GM19324 (cell line): Measurements from ENCODE around the gene CYB5A.
"Not testable (repeated sequence)": the region's sequence is repeated elsewhere in the genome, so short reads cannot be mapped to it uniquely, and the experiment has no call there.

ENCODE experiments used
- ATAC-seq: cut with Tn5 transposase; IDR thresholded peaks from one replicate; pipeline ENCODE4 v1.9.1; 2021; ENCODE audit warnings: mild to moderate bottlenecking, moderate library complexity; ENCODE audit not compliant: unreplicated experiment, low FRiP score

CYB5A gene

DNA sequence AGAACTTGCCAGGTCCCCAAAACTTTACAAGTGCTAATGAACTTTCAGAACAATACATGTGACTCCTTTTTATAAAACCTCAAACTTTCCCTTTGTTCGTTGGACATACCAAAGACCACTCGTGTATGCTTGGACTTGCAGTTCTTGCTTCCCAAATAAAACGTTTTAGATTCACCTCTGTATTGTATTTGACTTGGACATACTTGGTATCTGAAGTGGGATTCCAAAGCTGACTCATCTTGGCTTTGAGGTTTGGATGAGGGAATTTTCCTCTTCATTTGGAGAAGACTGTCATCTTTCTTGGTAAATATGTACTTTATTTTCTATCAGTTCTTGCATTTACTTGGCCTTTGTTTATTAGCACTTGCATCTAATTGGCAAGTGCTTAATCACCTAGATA, 8.0 kb upstream of the CYB5A start:
- no peak for ATAC-seq

DNA sequence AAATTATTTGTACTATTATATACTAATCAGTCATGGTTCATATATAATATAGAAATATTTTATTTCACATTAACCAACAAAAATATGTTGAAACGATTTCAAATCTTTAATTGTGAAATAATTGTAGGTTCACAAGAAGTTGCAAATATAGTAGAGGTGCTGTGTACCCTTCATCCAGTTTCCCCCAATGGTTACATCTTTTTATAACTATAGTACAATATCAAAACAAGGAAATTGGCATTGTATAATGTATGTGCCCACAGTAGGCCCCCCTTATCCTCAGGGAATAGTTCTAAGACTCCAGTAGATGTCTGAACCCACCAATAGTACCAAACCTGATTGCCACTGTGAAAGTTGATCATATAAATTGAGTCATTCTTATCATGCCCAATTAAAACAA, 7.4 kb upstream of the CYB5A start:
- ATAC-seq: no peak

DNA sequence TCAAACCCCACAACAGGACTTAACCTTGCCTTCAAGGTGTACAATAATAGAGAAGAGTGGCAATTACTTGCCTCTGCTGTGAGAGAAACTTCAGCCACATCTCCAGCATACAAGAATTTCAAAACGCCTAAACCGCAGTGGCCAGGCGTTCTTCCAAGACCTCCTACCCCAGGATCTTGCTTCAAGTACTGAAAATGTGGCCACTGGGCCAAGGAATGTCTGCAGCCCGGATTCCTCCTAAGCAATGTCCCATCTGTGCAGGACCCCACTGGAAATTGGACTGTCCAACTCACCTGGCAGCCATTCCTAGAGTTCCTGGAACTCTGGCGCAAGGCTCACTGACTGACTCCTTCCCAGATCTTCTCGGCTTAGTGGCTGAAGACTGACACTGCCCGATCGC, 2.8 kb upstream of the CYB5A start:
- no peak for ATAC-seq

DNA sequence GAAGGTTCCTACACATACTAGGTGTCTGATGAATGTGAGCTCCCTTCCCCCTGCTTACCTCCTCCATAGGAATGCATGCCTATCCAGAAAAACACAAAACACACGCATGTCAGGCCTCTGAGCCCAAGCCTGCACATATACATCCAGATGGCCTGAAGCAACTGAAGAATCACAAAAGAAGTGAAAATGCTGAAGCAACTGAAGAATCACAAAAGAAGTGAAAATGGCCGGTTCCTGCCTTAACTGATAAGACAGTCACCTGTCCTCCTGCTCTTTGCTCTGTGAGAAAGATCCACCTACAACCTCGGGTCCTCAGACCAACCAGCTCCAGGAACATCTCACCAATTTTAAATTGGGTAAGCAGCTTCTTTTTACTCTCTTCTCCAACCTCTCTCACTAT, 1.2 kb upstream of the CYB5A start:
- ATAC-seq: not testable (repeated sequence)

DNA sequence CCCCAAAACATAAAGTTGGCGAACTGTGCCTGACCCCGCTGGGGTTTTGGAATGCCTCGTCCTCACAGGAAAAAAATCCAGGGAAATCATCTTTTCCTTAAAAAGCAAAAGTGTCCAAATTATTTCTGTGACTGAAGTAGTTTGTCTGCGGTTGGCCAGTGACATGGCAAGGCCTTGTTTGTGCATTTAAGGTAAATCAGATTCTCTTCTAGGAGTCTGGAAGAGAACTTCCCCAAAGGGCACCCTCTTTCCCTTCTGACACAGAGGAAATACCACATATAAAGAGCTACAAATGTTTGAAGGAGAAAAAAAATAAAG, 737 bp upstream of the CYB5A start:
- no peak for ATAC-seq

DNA sequence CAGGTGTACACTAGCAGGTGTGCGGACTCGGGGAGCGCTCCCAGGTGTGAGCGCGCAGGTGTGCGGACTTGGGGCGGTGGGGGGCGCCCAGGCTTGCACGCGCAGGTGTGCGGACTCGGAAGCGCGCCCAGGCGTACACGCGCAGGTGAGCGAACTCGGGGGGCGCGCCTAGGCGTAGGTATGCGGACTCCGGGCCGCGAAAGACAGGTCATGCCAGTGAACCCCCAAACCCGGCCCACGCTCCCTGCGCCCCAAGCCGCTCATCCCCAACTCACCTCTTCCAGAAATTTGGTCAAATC, 342 bp downstream of the CYB5A start:
- ATAC-seq: peak; percentile 2

DNA sequence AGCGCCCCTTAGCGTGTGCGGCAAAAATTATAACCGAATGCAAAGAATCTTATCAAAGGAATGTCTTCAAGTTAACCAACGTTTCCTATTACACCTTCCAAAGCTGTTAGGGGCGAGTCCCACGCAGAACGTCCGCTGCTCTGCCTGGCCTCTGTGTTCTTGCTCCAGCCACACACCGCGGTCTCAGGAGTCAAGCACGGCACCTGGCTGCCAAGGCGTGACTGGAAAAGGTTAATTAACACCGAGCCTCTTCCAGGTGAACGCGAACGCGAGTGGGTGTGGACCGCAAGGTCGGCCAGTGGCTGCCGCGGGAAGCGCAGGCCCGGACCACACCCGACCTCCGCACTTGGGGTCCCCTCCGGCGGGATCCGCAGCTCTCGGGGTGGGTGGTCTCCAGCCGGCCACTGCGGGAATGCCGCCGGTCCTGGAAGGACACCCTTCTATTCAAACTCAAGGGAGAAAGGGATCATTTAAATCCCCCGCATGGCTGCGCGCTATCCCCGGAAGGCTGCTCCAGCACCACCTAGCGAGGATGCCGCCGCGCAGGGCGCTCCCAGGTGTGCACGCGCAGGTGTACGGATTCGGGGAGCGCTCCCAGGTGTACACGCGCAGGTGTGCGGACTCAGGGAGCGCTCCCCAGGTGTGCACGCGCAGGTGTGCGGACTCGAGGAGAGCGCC, 830 bp downstream of the CYB5A start:
- ATAC-seq: no peak

DNA sequence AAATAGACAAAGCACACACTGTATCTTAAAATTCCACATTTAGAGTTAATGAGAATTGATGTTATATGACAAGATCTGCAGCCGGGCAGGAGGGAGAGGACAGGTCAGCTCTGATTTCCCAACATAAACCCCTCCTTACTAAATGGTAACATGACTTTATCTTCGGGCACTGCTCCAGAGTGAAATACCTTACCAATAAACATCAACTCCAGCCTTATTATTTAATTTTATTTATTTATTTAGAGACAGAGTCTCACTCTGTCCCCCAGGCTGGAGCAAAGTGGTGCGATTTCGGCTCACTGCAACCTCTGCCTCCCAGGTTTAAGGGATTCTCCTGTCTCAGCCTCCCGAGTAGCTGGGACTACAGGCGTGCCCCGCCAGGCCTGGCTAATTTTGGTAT, 1.7 kb downstream of the CYB5A start:
- ATAC-seq: no peak

DNA sequence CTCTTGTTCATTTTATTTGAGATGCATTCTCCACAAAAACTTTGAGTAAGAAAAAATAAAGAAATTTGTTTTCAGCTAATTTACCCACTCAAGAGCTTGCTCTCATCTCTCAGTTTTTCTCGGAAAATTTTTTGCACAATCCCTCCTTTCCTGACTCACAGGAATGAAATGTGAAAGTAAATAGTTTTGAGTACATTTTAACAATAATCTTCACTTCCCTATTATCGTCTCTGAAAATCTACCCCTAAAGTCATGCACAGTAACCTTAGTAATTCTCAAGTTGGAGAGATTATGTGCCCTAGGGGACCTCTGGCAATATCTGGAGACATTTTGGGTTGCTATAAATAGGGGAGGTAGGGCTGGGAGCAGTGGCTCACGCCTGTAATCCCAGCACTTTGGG, 2.6 kb downstream of the CYB5A start:
- ATAC-seq: no peak

DNA sequence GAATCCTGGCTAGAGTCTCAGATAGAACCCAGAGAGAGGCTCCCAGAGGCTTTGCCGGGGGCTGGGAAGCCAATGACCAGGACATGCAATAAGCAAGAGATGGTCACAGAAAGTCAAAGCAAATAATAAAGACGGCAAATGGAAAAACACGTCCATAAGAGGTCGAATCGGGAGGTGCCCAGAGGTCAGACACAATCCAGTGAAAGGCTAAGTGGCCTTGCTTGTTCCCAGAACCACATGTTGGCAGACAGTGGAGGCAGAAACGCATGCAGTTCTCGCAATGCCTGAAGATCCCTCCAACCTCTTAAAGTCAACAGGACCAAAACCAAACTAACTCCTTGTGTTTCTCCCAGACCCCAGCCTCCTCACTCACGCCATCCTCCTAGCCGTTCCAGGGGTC, 3.0 kb downstream of the CYB5A start:
- ATAC-seq: no peak

DNA sequence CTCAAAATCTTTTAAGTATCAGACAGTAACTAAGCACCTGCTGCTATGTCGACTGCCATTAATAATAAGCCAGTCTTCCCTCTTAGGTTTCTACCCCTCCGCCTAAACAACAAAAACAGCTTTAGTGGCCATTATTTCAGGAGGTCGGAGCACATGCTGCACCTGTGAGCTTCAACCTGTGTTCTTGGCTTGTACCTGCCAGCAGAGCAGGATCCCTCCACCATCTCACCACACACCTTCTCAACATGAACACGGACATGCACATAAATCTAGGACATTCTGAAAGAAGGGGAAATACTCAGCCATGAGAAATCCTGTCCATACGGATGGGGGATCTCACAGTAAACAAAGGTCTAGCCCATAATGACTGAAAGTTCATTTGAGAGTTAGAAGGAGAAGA, 3.7 kb downstream of the CYB5A start:
- ATAC-seq: no peak

DNA sequence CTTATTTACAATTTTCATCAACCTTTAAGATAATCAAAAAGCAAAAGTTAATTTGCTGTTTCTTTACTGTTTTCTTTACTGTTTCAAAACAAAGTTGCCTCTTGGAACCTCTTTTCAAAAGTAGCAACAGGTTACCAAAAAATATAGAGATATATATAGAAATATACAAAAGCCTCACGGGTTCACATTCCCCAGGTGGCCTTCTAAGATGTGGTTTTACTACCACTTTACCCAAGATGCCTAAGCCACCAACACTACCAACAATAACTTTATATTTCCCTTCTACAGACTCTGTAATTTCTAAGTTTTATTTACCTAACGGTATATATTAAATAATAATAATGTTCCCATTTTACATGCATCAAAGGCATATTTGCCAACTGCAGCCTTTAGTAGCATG, 4.9 kb downstream of the CYB5A start:
- ATAC-seq: no peak

DNA sequence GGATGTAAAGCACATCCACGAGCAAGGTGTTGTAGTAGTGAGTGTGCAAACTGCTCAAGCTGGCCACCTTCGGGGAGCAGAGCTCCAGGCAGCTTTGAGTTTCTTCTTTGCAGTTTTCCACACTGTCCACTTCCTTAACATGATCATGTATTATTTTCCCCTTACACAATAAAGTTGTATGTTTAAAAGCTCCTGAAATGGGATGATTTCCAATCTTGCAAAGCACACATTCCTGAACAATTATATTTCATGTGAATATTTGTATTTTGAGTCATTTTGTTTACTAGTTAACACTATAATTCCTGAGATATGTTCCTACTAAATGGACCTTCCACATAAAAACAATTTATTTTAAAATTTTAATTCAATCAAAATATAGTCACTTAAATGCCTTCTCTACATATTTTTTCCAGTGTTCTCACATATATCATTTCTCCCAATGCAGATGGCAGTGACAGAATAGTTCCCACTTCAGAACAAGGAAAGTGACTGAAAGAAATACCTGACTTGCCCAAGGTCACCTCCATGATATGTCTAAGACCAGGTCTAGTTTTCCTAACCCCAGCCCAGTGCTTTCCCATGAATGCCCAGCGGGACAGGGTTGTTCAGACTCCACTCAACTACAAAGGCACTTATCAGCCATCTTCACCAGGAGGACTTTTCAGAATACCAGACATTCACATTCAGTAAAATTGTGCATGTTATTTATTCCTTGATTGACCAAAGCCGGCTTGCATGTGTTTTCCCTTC, 5.5 kb downstream of the CYB5A start:
- no peak for ATAC-seq

DNA sequence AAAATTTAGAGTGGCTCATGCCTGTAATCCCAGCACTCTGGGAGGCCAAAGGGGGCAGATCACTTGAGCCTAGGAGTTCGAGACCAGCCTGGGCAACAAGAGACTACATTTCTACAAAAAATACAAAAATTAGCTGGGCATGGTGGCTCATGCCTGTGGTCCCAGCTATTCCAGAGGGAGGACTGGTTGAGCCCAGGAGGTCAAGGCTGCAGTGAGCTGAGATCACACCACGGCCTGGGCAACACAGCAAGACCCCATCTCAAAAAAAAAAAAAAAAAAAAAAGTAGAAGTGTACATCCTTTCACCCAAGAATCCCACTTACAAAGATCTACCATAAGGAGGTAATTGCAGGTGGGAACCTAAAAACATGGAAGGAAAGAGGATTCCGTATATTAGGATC, 6.2 kb downstream of the CYB5A start:
- not testable (repeated sequence) for ATAC-seq

DNA sequence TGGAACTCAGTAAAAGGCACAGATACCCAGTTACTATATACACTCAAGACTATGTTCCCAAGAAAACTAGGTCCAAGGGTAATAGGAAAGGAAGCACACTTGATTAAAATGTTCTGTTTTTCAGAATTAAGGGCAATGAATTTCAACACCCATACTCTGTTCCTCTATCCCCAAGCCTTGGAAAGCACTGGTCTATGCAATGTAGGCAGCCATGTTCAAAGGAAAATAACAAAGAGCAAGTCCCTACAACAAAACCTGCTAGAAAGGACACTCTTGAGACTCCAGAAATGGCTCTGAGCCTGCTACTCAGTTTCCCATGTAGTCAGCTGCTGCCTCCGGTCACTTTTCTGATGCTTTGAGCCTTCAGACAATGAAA, 6.8 kb downstream of the CYB5A start:
- no peak for ATAC-seq

DNA sequence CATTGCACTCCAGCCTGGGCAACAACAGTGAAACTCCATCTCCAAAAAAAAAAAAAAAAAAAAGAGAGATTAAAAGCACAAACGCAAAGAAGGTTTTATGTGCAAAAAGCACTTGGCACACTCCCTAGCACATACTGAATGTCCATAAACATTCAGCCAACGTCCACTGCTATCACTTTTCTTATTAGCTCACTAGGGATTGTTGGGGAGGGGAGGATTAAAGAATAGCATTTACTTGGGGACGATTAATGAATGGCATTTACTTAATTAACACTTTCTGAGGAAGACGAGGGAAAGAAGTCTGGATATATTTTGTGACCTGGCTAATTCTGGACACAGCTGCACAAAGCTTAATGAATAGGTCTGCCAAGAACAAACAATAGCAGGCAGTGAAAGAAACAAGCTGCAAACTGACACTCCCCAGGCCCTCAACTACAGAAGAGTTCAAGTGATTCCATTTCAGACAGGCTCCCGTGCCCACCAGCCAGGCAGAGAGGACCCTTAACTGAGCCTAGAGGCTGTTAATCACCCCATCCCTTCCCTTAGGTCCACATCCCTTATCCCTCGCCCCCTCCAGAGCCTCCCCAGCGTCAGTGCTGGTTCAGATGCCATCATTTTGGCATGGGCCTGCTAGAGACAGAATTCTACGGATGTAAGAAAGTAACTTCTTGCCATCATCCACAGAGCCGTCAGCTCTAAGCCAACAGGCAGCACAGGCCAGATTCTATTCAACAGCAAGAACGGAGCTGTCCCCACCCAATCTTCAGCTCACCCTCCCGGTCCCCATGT, 7.4 kb downstream of the CYB5A start:
- ATAC-seq: no peak

DNA sequence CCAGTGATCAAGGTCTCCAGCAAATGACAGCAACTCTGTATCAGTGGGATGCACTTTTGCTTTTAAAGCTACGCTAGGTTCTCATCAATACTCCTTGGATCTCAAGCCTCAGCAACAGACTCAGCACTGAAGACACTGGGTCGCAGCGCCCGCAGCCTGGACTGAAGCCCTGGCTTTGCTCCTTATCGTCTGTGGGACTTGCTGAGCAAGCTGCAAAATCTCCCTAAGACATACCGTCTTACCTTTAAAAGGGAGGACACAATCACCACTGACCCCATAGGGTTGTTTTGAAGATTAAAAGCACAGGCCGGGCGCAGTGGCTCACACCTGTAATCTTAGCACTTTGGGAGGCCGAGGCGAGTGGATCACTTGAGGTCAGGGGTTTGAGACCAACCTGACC, 8.1 kb downstream of the CYB5A start:
- no peak for ATAC-seq

DNA sequence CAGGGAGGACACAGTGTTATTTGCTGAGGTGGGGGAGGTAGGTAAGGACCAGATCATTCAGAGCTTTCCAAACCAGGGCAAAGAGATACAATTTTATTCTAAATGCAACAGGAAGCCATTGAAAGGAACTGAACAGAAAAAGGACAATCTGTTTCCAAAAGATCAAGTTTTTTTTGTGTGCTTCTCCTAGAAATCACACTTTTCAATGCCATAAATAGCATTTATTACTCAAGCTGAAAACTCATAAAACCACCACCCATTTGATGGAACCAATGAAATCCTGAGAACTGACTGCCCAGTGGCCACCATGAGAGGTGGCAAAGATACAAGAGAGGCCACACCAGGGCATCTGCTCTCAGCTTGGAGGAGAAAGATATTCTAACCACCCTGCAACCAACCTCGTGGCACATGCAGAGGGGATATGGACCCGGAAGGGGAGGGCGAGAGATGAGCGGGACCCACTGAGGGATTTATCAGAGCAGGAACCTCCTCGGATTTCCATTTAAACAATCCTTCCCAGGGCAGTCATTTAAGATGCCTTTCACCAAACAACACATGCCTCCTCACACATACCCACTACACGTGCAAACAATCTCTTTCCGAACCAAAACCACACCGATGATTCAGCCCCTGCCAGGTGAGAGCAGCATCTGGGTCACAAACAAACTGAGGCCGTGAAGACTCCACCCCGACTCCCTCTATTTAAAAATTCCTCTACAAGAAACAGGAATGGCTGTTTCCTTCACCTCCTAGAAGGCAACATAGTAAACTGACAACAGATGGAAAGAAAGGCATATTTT, 8.8 kb downstream of the CYB5A start:
- no peak for ATAC-seq

DNA sequence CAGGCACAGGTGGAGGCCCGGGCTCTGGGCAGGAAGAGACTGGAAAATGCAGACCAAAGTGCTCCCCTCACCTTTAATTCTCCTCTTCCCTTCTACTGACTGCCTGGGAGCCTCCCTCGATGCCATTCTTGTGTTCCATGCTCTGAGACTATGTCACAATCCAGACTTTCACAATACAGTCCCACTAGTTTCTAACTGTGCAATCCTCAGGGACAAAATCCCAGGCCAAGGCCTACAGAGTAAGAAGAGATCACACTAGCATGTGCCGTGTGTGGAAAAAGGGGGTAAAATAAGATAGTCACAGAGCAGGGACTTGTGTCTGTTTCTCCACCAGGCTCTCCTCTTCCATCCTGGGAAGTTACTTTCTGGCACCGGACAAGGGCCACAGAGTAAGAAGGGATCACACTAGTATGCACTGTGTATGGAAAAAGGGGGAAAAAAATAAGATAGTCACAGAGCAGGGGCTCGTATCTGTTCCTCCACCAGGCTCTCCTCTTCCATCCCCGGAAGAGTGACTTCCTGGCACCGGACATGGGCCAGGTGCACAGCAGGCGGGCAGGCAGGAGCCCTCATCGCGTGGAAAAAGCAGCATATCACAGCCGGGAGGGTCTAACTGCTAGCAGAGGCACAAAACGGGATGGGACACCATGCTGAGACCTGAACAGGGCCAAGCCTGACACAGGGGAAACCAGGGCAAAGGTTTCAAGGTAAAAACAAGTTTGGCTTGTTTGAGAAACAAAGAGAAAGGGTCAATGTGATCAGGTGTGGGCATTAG, 9.6 kb downstream of the CYB5A start:
- no peak for ATAC-seq
